GM12878 (cell line): ENCODE data around the gene SNX3. TPM values are rescaled to one million over a fixed set of nuclear protein-coding genes. Genes with fewer than 3 reads are reported as not detected.

Experiments
- ATAC-seq: fragments of 200-7000 bp; cut with Tn5 transposase; 3 replicates; pipeline ENCODE4 v1.9.1; 2020; ENCODE audit warnings: mild to moderate bottlenecking, moderate library complexity
- BruUV-seq: library from RNA; stranded (reverse); fragments of 400-500 nt; replicated peaks from 2 replicates; lab custom pipeline; 2021; lab: Mats Ljungman, UMichigan
- CTCF ChIA-PET: fragments of 300-600 bp; sonication (Branson Sonifier 250); formaldehyde crosslinking; extraction: SDS; loops from one replicate; lab custom pipeline; 2021; ENCODE audit warnings: inconsistent platforms; lab: Yijun Ruan, JAX
- POLR2A ChIA-PET: fragments of 350-600 bp; formaldehyde crosslinking; extraction: SDS; loops from one replicate; lab custom pipeline; 2021; ENCODE audit warnings: inconsistent platforms; lab: Charles Lee
- RAD21 ChIA-PET: fragments of 300-600 bp; sonication (Branson Sonifier 250); formaldehyde crosslinking; loops from one replicate; lab custom pipeline; 2023; ENCODE audit warnings: antibody characterized with exemption; ENCODE audit not compliant: unreplicated experiment; lab: Charles Lee
- SMC1A ChIA-PET: fragments of 300-600 bp; sonication (Branson Sonifier 250); formaldehyde crosslinking; loops from one replicate; lab custom pipeline; 2023; ENCODE audit not compliant: unreplicated experiment, uncharacterized antibody; lab: Charles Lee
- DNase-seq: peaks from one replicate; pipeline ENCODE4 v3.0.0-alpha.2; 2011; ENCODE audit warnings: low read depth, low spot score
- FAIRE-seq: peaks from 3 replicates; lab custom pipeline; 2011; peaks lifted over from hg19 to GRCh38; lab: Jason Lieb, UNC
- H2AFZ ChIP-seq: 2 replicates; pipeline ENCODE4 v1.6.0; 2011; ENCODE audit warnings: low read depth, low read length, control low read depth; ENCODE audit not compliant: control insufficient read depth
- H3K27ac ChIP-seq: 2 replicates; pipeline ENCODE4 v1.5.1; 2011; ENCODE audit warnings: control low read depth; ENCODE audit not compliant: control insufficient read depth, insufficient read depth
- H3K27me3 ChIP-seq, 2 experiments: replicated peaks in 1 of 2; 2 replicates each; pipeline versions ENCODE4 v1.6.0 to v1.6.1; 2011; ENCODE audit warnings: low read length in 1 of 2; ENCODE audit not compliant: control insufficient read depth in 2 of 2, insufficient read depth in 2 of 2
- H3K36me3 ChIP-seq, 2 experiments: 2 replicates each; pipeline ENCODE4 v1.5.1; 2011; ENCODE audit warnings: low read length in 1 of 2; ENCODE audit not compliant: control insufficient read depth in 2 of 2, insufficient read depth in 2 of 2
- H3K4me1 ChIP-seq: 2 replicates; pipeline ENCODE4 v1.6.1; 2011; ENCODE audit warnings: mild to moderate bottlenecking, low read length, moderate library complexity, mixed read lengths; ENCODE audit not compliant: control insufficient read depth, insufficient read depth
- H3K4me2 ChIP-seq: 2 replicates; pipeline ENCODE4 v1.6.0; 2011; ENCODE audit warnings: control low read depth; ENCODE audit not compliant: control insufficient read depth, insufficient read depth
- H3K4me3 ChIP-seq: fragments of 200-600 bp; sonication (generic); 2 replicates; pipeline ENCODE4 v1.5.1; 2016
- H3K79me2 ChIP-seq: 2 replicates; pipeline ENCODE4 v1.6.0; 2011; ENCODE audit warnings: low read length; ENCODE audit not compliant: control insufficient read depth, insufficient read depth
- H3K9ac ChIP-seq: 2 replicates; pipeline ENCODE4 v1.8.0; 2011; ENCODE audit warnings: low read length, control low read depth, mixed read lengths; ENCODE audit not compliant: control insufficient read depth, insufficient read depth
- H3K9me3 ChIP-seq: replicated peaks from 3 replicates; pipeline ENCODE4 v1.5.1; 2011; ENCODE audit warnings: mild to moderate bottlenecking, low read length; ENCODE audit not compliant: control insufficient read depth, insufficient read depth
- H4K20me1 ChIP-seq: 2 replicates; pipeline ENCODE4 v1.6.0; 2011; ENCODE audit not compliant: control insufficient read depth, insufficient read depth
- BHLHE40 ChIP-seq, 2 experiments: fragments of 450-650 bp in 1 of 2; IDR thresholded peaks; 2 replicates each; pipeline ENCODE4 v1.6.1; 2011 to 2017; ENCODE audit warnings: low read depth in 2 of 2, borderline replicate concordance in 1 of 2, improper control_type of control experiment in 1 of 2, low read length in 1 of 2, mild to moderate bottlenecking in 1 of 2
- IRF4 ChIP-seq: IDR thresholded peaks from 2 replicates; pipeline ENCODE4 v1.6.1; 2011; ENCODE audit warnings: low read depth, low read length
- KLF5 ChIP-seq: fragments of 450-650 bp; IDR thresholded peaks from 2 replicates; pipeline ENCODE4 v1.6.1; 2014; ENCODE audit warnings: mild to moderate bottlenecking; ENCODE audit not compliant: partially characterized antibody
- LARP7 ChIP-seq: fragments of 450-650 bp; IDR thresholded peaks from 2 replicates; pipeline ENCODE4 v1.6.1; 2017; ENCODE audit warnings: mild to moderate bottlenecking
- MEF2B ChIP-seq: fragments of 450-650 bp; IDR thresholded peaks from 2 replicates; pipeline ENCODE4 v1.6.1; 2018; ENCODE audit warnings: mild to moderate bottlenecking, moderate library complexity; ENCODE audit not compliant: partially characterized antibody, poor library complexity, severe bottlenecking
- NBN ChIP-seq: fragments of 450-650 bp; IDR thresholded peaks from 2 replicates; pipeline ENCODE4 v1.6.1; 2016
- POLR2AphosphoS2 ChIP-seq: IDR thresholded peaks from 2 replicates; pipeline ENCODE4 v1.6.1; 2011; ENCODE audit warnings: low read depth, mild to moderate bottlenecking, low read length, improper control_type of control experiment, moderate library complexity
- RAD21 ChIP-seq: IDR thresholded peaks from 2 replicates; pipeline ENCODE4 v1.6.1; 2011; ENCODE audit warnings: mild to moderate bottlenecking, low read depth, low read length, moderate library complexity; ENCODE audit not compliant: insufficient read depth
- RELA ChIP-seq: fragments of 450-650 bp; IDR thresholded peaks from 2 replicates; pipeline ENCODE4 v1.8.0; 2014; ENCODE audit warnings: borderline replicate concordance; ENCODE audit not compliant: partially characterized antibody
- RFX5 ChIP-seq: IDR thresholded peaks from 2 replicates; pipeline ENCODE4 v1.6.1; 2011; ENCODE audit warnings: low read depth, low read length, improper control_type of control experiment
- SMAD1 ChIP-seq: fragments of 450-650 bp; IDR thresholded peaks from 2 replicates; pipeline ENCODE4 v1.6.1; 2018; ENCODE audit warnings: mild to moderate bottlenecking, low read depth; ENCODE audit not compliant: partially characterized antibody
- SRF ChIP-seq, 2 experiments: IDR thresholded peaks; 2 replicates each; pipeline ENCODE4 v1.6.1; 2011; ENCODE audit warnings: low read depth in 2 of 2, low read length in 2 of 2, mild to moderate bottlenecking in 1 of 2, moderate library complexity in 1 of 2
- TAF1 ChIP-seq: IDR thresholded peaks from 2 replicates; pipeline ENCODE4 v1.6.1; 2011; ENCODE audit warnings: mild to moderate bottlenecking, low read depth, low read length, borderline replicate concordance
- TCF7 ChIP-seq: IDR thresholded peaks from 2 replicates; pipeline ENCODE4 v1.6.1; 2014; ENCODE audit warnings: antibody characterized with exemption, borderline replicate concordance
- WGBS: methylation state at CpG from one replicate; pipeline ENCODE4 v1.1.6; 2016; ENCODE audit warnings: low lambda C conversion rate; ENCODE audit not compliant: insufficient replicate concordance, insufficient coverage; ENCODE audit errors: missing lambda C conversion rate; 5-methylcytosine and 5-hydroxymethylcytosine counted together
- in situ Hi-C: fragments of 300-500 bp; cut with MboI; formaldehyde crosslinking; loops from 9 replicates; pipeline ENCODE4 v1.14.3; 2018; ENCODE audit warnings: mixed read lengths
- intact Hi-C: fragments of 100-400 bp; cut with micrococcal nuclease; formaldehyde crosslinking; loops from one replicate; pipeline ENCODE4 v1.14.2; 2022; ENCODE audit not compliant: unreplicated experiment
- polyA plus RNA-seq, 11 experiments: library from polyadenylated mRNA; depleted of rRNA in 4 of 11; unstranded in 6 of 11; stranded (reverse) in 5 of 11; fragments of >200 nt; fragmentation: Nextera tagmentation in 4 of 11; fragmentation: Illumina TruSeq in 1 of 11; extraction: Ambion mirVana in 4 of 11; extraction: Trizol in 1 of 11; gene quantifications; 1 replicate in 1 of 11; 2 replicates in 10 of 11; pipeline versions ENCODE4 v1.2.1 to v1.2.3, GENCODE V29; 2011 to 2016; ENCODE audit warnings: inconsistent platforms in 2 of 11, missing spikeins in 2 of 11, low read depth in 1 of 11
- total RNA-seq, 4 experiments: library from RNA; depleted of rRNA in 3 of 4; stranded (reverse); fragments of >200 nt in 3 of 4; fragmentation: Illumina TruSeq in 1 of 4; extraction: Trizol in 1 of 4; gene quantifications; 2 replicates each; pipeline versions ENCODE4 v1.2.1 to v1.2.3, GENCODE V29; 2013 to 2021
- TF ChIP-seq, protein P1 (sequence below): fragments of 450-650 bp; IDR thresholded peaks from 2 replicates; pipeline ENCODE4 v1.6.1; 2017; ENCODE audit warnings: antibody characterized with exemption, mild to moderate bottlenecking, moderate library complexity
- TF ChIP-seq, protein P2 (sequence below): IDR thresholded peaks from 2 replicates; pipeline ENCODE4 v1.6.1; 2011; ENCODE audit warnings: low read depth, mild to moderate bottlenecking, low read length, moderate library complexity, borderline replicate concordance; ENCODE audit errors: extremely low read depth
- TF ChIP-seq, protein P3 (sequence below): IDR thresholded peaks from 2 replicates; pipeline ENCODE4 v1.6.1; 2011; ENCODE audit warnings: borderline replicate concordance, low read depth, mild to moderate bottlenecking, moderate library complexity, mixed read lengths, low read length; ENCODE audit not compliant: insufficient read depth; ENCODE audit errors: extremely low read length
- TF ChIP-seq, protein P4 (sequence below): fragments of 450-650 bp; IDR thresholded peaks from 2 replicates; pipeline ENCODE4 v1.6.1; 2017; ENCODE audit warnings: low read depth, mild to moderate bottlenecking, moderate library complexity

Gene SNX3
- total and polyA plus RNA-seq, 10 of the 15 experiments (the other 5 are each of a cell fraction or from before 2014, with no cell fraction given): 43.7 to 297 (median 95.6) TPM

DNA sequence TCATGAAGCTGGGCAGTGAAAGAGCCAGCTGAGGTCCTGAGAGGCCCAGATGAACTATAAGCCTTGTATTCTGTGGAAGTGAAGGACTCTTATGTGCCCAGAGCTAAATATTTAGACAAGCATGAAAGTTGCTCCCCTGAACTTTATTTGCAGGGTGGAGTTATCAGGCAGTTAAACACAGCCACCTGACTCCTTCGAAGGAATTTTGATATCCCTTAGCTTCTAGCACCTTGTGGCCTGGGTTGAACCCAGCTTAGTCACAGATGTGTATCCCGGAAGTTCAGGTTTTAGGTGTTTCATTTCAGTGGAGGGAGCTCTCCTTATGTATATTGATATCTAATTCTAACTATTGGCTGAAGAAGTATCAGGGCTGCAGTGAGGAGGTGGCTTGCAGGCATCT, 74.6 kb downstream of the SNX3 start (continued):
- TF ChIP-seq, protein P1, sequence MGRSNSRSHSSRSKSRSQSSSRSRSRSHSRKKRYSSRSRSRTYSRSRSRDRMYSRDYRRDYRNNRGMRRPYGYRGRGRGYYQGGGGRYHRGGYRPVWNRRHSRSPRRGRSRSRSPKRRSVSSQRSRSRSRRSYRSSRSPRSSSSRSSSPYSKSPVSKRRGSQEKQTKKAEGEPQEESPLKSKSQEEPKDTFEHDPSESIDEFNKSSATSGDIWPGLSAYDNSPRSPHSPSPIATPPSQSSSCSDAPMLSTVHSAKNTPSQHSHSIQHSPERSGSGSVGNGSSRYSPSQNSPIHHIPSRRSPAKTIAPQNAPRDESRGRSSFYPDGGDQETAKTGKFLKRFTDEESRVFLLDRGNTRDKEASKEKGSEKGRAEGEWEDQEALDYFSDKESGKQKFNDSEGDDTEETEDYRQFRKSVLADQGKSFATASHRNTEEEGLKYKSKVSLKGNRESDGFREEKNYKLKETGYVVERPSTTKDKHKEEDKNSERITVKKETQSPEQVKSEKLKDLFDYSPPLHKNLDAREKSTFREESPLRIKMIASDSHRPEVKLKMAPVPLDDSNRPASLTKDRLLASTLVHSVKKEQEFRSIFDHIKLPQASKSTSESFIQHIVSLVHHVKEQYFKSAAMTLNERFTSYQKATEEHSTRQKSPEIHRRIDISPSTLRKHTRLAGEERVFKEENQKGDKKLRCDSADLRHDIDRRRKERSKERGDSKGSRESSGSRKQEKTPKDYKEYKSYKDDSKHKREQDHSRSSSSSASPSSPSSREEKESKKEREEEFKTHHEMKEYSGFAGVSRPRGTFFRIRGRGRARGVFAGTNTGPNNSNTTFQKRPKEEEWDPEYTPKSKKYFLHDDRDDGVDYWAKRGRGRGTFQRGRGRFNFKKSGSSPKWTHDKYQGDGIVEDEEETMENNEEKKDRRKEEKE: no peak
- TF ChIP-seq BHLHE40 (IDR thresholded peaks at IDR 0.05; ENCODE audit: borderline replicate concordance in 1 of 2, low read depth in 2 of 2, low read length in 1 of 2): no peak
- TF ChIP-seq SMAD1: no peak
- TF ChIP-seq, protein P2, sequence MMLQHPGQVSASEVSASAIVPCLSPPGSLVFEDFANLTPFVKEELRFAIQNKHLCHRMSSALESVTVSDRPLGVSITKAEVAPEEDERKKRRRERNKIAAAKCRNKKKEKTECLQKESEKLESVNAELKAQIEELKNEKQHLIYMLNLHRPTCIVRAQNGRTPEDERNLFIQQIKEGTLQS: no peak
- TF ChIP-seq RELA: no peak

DNA sequence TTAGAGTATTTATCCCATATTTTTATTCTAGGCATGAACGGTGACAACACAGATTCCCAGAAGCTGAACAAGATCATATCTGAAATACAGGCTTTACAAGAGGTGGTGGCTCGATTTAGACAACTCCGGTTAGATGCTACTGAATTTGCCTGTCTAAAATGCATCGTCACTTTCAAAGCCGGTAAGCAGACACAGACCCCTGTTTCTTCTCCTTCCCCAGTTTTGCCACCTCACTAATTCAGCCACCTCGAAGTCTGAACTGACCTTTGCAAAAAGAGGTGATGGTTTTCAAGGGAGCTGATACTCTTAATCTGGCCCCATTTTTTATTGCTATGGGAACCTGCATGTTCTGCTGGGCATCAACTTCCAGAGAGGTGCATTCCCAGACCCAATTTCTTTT, 80.1 kb downstream of the SNX3 start:
- no peak for DNase-seq
- H3K4me3 ChIP-seq: no peak overlapping the region; the same call in 1 of the 2 replicates
- no peak overlapping the region for H2AFZ ChIP-seq
- H3K79me2 ChIP-seq: no peaks in the 10 kb centered on the region
- H3K9ac ChIP-seq: no peak overlapping the region
- no peak for FAIRE-seq
- in situ Hi-C loops (no loop called here), intact Hi-C loops (no loop called here)
- no peaks in the 10 kb centered on the region for H3K36me3 ChIP-seq
- ChIA-PET RAD21 (no interaction called here), SMC1A (interaction anchor here (2.8 kb wide), 1 partner anchor 9 kb away, joined by 7 read pairs; no protein-coding TSS in a partner anchor), POLR2A (no interaction called here), CTCF (interaction anchor here (1.5 kb wide), 1 partner anchor 311 kb away, joined by 5 read pairs; no protein-coding TSS in a partner anchor)
- no peak overlapping the region for H3K4me2 ChIP-seq
- H3K27me3 ChIP-seq: peaks cover 10 to 16% of the 10 kb centered on the region in 2 experiments
- no TSS peak for BruUV-seq
- 57% methylated on average over 6 of the region's 6 CpGs for WGBS
- H3K4me1 ChIP-seq: no peaks in the 10 kb centered on the region
- ATAC-seq: no peak
- no peak overlapping the region for H3K27ac ChIP-seq
- H3K9me3 ChIP-seq: no peaks in the 10 kb centered on the region; the same call in 2 of the 3 replicates
- no peaks in the 10 kb centered on the region for H4K20me1 ChIP-seq
- no peak for TF ChIP-seq NBN
- TF ChIP-seq LARP7: no peak
- TF ChIP-seq SRF (IDR thresholded peaks at IDR 0.05; ENCODE audit: low read depth in 2 of 2, low read length in 2 of 2): no peak
- TF ChIP-seq TCF7: no peak
- TF ChIP-seq, protein P3, sequence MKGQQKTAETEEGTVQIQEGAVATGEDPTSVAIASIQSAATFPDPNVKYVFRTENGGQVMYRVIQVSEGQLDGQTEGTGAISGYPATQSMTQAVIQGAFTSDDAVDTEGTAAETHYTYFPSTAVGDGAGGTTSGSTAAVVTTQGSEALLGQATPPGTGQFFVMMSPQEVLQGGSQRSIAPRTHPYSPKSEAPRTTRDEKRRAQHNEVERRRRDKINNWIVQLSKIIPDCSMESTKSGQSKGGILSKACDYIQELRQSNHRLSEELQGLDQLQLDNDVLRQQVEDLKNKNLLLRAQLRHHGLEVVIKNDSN: no peak
- TF ChIP-seq RFX5: no peak
- TF ChIP-seq RAD21: no peak
- no peak for TF ChIP-seq KLF5
- no peak for TF ChIP-seq IRF4
- no peak for TF ChIP-seq POLR2AphosphoS2
- TF ChIP-seq MEF2B: no peak
- no peak for TF ChIP-seq TAF1
- TF ChIP-seq, protein P4, sequence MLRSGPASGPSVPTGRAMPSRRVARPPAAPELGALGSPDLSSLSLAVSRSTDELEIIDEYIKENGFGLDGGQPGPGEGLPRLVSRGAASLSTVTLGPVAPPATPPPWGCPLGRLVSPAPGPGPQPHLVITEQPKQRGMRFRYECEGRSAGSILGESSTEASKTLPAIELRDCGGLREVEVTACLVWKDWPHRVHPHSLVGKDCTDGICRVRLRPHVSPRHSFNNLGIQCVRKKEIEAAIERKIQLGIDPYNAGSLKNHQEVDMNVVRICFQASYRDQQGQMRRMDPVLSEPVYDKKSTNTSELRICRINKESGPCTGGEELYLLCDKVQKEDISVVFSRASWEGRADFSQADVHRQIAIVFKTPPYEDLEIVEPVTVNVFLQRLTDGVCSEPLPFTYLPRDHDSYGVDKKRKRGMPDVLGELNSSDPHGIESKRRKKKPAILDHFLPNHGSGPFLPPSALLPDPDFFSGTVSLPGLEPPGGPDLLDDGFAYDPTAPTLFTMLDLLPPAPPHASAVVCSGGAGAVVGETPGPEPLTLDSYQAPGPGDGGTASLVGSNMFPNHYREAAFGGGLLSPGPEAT: no peak
